Neural crest cell (in vitro differentiated cells): ENCODE measurements around the gene AGBL2. TPM values are rescaled to one million over a fixed set of nuclear protein-coding genes. Genes with fewer than 3 reads are reported as not detected.
"Not testable (repeated sequence)": the region's sequence is repeated elsewhere in the genome, so short reads cannot be mapped to it uniquely, and the experiment has no call there.

ENCODE experiments used
- DNase-seq: peaks from one replicate; pipeline ENCODE4 v3.0.0; 2021; ENCODE audit warnings: low read depth, mixed read lengths, low spot score
- H3K27ac Mint-ChIP-seq: one replicate; pipeline ENCODE4 v1.8.0; 2021; ENCODE audit warnings: mild to moderate bottlenecking, mixed read lengths; ENCODE audit not compliant: unreplicated experiment
- H3K27me3 Mint-ChIP-seq: 2 replicates; pipeline ENCODE4 v1.8.0; 2021; ENCODE audit warnings: low read depth, mild to moderate bottlenecking, mixed read lengths
- H3K36me3 Mint-ChIP-seq: 2 replicates; pipeline ENCODE4 v1.8.0; 2021; ENCODE audit warnings: low read depth, mild to moderate bottlenecking, mixed read lengths
- H3K4me1 Mint-ChIP-seq: 2 replicates; pipeline ENCODE4 v1.8.0; 2021; ENCODE audit warnings: mixed read lengths
- H3K4me3 Mint-ChIP-seq: one replicate; pipeline ENCODE4 v1.8.0; 2021; ENCODE audit warnings: mild to moderate bottlenecking, mixed read lengths
- H3K9me3 Mint-ChIP-seq: 2 replicates; pipeline ENCODE4 v1.8.0; 2021; ENCODE audit warnings: mixed read lengths
- total RNA-seq: library from RNA; stranded (reverse); gene quantifications from 2 replicates; pipeline ENCODE4 v1.2.1, GENCODE V29; 2021
- TF ChIP-seq, protein P1 (sequence below): fragments of 200-600 bp; sonication (generic); conservative IDR thresholded peaks from 2 replicates; pipeline ENCODE4 v1.5.0; 2021; ENCODE audit warnings: antibody characterized with exemption, mild to moderate bottlenecking

The AGBL2 gene
- total RNA-seq, 1 donor from 2014 or later: 2.1 TPM

DNA sequence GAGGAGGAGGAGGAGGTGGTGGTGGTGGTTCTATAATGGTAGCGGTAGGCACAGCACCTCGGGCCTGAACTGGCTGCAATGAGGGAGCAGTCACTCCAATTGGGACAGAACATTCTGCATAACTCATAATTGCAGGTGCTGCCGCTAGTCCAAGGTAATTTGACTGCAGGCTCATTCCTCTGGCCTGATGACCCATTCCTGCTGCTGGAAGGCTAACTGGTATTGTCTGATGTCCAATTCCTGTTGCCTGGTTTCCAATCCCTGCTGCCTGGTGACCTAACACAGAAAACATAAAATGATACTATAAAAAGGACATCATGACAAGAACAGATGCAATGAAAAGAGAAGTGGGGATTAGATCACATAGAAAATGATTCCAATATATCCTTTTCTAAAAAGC, 7.9 kb upstream of the AGBL2 start:
- TF ChIP-seq, protein P1, sequence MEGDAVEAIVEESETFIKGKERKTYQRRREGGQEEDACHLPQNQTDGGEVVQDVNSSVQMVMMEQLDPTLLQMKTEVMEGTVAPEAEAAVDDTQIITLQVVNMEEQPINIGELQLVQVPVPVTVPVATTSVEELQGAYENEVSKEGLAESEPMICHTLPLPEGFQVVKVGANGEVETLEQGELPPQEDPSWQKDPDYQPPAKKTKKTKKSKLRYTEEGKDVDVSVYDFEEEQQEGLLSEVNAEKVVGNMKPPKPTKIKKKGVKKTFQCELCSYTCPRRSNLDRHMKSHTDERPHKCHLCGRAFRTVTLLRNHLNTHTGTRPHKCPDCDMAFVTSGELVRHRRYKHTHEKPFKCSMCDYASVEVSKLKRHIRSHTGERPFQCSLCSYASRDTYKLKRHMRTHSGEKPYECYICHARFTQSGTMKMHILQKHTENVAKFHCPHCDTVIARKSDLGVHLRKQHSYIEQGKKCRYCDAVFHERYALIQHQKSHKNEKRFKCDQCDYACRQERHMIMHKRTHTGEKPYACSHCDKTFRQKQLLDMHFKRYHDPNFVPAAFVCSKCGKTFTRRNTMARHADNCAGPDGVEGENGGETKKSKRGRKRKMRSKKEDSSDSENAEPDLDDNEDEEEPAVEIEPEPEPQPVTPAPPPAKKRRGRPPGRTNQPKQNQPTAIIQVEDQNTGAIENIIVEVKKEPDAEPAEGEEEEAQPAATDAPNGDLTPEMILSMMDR: no peak
- DNase-seq: no peak
- Mint-ChIP-seq H3K27me3 (no peaks in the 10 kb centered on the region), H3K9me3 (no peaks in the 10 kb centered on the region), H3K36me3 (peaks cover 22% of the 10 kb centered on the region), H3K27ac (no peak overlapping the region), H3K4me1 (no peaks in the 10 kb centered on the region), H3K4me3 (no peak overlapping the region)

- Mint-ChIP-seq H3K4me1 (peaks cover under 1% of the 10 kb centered on the region), H3K27me3 (no peaks in the 10 kb centered on the region), H3K36me3 (peaks cover 28% of the 10 kb centered on the region), H3K27ac (no peak overlapping the region), H3K4me3 (no peak overlapping the region), H3K9me3 (no peaks in the 10 kb centered on the region)
- TF ChIP-seq, protein P1: no peak
- no peak for DNase-seq
Observed at GRCh38 chr11:47720651-47721050, 5.5 kb upstream of the AGBL2 start.

DNA sequence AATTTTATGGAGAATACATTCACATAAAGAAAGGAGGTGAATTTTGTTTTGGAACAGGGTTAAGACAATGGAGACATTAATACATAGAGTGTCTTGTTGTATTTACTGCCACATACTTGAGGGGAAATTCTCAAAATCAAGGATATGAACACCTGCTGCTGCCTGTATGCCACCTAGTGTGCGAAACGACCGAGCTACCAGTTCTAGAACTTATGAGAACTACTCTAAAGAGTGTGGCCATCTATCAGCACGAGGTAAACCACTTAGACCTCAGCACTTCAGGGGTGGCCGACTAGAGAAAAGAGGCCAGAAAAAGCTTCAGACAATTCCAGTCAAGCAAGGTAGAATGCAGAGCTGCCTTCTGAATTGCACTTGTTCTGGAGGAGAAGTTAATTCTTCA, 1.5 kb upstream of the AGBL2 start:
- peaks cover 21% of the 10 kb centered on the region for H3K4me1 Mint-ChIP-seq

DNA sequence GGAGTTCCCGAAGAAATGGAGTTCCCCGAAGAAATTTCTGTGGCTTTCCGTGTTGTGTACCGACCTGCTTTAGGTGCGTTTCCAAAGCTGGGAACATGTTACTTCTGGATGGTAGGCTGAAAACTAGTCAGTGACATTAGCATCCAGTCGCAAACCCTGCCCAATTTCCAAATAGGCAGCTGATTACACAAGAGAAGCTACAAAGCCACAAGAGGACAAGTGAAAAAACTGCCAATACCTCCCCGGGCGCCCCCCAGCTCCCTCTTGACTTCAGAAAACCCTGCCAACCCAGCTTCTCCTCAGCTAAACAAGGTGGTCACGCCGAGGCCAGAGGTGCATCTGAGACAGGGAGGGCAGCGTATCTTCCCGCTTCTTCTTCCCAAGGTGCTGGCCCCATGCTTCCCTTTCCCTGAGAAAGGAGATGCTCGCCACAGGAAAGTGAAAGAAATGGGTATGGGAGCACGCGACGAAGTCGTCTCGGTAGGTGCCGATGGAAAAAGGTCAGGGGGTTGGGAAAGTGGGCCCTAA, 551 bp downstream of the AGBL2 start:
- DNase-seq: no peak
- peak overlapping the region; percentile 94 for H3K4me3 Mint-ChIP-seq
- peaks cover 9% of the 10 kb centered on the region for H3K36me3 Mint-ChIP-seq
- TF ChIP-seq, protein P1: no peak
- peak overlapping the region; percentile 95 for H3K27ac Mint-ChIP-seq
- peaks cover 33% of the 10 kb centered on the region for H3K4me1 Mint-ChIP-seq
- H3K27me3 Mint-ChIP-seq: no peaks in the 10 kb centered on the region
- H3K9me3 Mint-ChIP-seq: no peaks in the 10 kb centered on the region

More for the DNA sequence above, 1.5 kb upstream of the AGBL2 start:
- TF ChIP-seq, protein P1: no peak
- H3K27ac Mint-ChIP-seq: no peak overlapping the region
- DNase-seq: no peak
- H3K9me3 Mint-ChIP-seq: no peaks in the 10 kb centered on the region
- H3K36me3 Mint-ChIP-seq: peaks cover 13% of the 10 kb centered on the region
- H3K27me3 Mint-ChIP-seq: no peaks in the 10 kb centered on the region
- no peak overlapping the region for H3K4me3 Mint-ChIP-seq

DNA sequence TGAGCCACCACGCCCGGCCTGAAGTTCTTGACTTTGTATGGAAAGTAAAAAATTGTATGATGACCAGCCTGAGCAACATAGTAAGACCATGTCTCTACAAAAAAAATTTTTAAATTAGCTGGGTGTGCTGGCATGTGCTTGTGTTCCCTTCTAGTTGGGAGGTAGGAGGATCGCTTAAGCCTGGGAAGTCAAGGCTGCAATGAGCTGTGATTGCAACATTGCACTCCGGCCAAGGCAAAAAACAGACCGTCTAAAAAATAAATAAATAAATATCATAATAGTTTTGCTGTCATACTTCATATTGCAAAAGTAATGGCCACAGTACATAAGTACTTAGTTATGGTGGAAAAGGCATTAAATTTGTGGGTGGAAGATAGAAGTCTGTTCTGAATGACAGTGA, 3.4 kb downstream of the AGBL2 start:
- H3K36me3 Mint-ChIP-seq: peaks cover 3% of the 10 kb centered on the region
- no peaks in the 10 kb centered on the region for H3K9me3 Mint-ChIP-seq
- no peak overlapping the region for H3K27ac Mint-ChIP-seq
- TF ChIP-seq, protein P1: no peak
- H3K4me3 Mint-ChIP-seq: no peak overlapping the region
- DNase-seq: no peak
- H3K4me1 Mint-ChIP-seq: peaks cover 33% of the 10 kb centered on the region
- no peaks in the 10 kb centered on the region for H3K27me3 Mint-ChIP-seq

- no peaks in the 10 kb centered on the region for H3K27me3 Mint-ChIP-seq
- peaks cover 33% of the 10 kb centered on the region for H3K4me1 Mint-ChIP-seq
- no peak overlapping the region for H3K4me3 Mint-ChIP-seq
- H3K27ac Mint-ChIP-seq: no peak overlapping the region
- DNase-seq: no peak
- peaks cover 3% of the 10 kb centered on the region for H3K36me3 Mint-ChIP-seq
- H3K9me3 Mint-ChIP-seq: no peaks in the 10 kb centered on the region
- TF ChIP-seq, protein P1: no peak
Observed at GRCh38 chr11:47711225-47711624, 3.9 kb downstream of the AGBL2 start.

GRCh38 chr11:47707275-47707786, 7.8 kb downstream of the AGBL2 start:
- H3K27me3 Mint-ChIP-seq, H3K4me3 Mint-ChIP-seq, H3K36me3 Mint-ChIP-seq, DNase-seq, H3K9me3 Mint-ChIP-seq, H3K27ac Mint-ChIP-seq: not testable (repeated sequence)
- H3K4me1 Mint-ChIP-seq: peaks cover 12% of the 10 kb centered on the region
